Lung (tissue), 12 donors: ENCODE data around the gene FOXJ3. TPM values are rescaled to one million over a fixed set of nuclear protein-coding genes. Genes with fewer than 3 reads are reported as not detected.

Experiments used
- ATAC-seq: fragments of 200-7000 bp; cut with Tn5 transposase; one replicate; pipeline ENCODE4 v1.9.1; 2020; ENCODE audit warnings: moderate number of reproducible peaks; ENCODE audit not compliant: insufficient read depth, low FRiP score
- DNase-seq, 3 donors: peaks; one replicate each; pipeline ENCODE4 v3.0.0-alpha.2; 2013 to 2017
- H3K27ac ChIP-seq, 2 donors: one replicate each; pipeline ENCODE4 v1.5.1; 2013; ENCODE audit warnings: mild to moderate bottlenecking in 2 of 2, moderate library complexity in 2 of 2, control low read depth in 1 of 2, inconsistent platforms in 1 of 2, low read depth in 1 of 2, low read length in 1 of 2
- H3K27me3 ChIP-seq, 3 donors: one replicate each; pipeline ENCODE4 v1.5.1; 2013; ENCODE audit warnings: low read length in 2 of 3; ENCODE audit not compliant: control insufficient read depth in 3 of 3, insufficient read depth in 3 of 3
- H3K36me3 ChIP-seq, 4 donors: one replicate each; pipeline ENCODE4 v1.5.1; 2013; ENCODE audit warnings: low read length in 4 of 4, mild to moderate bottlenecking in 1 of 4, moderate library complexity in 1 of 4; ENCODE audit not compliant: control insufficient read depth in 4 of 4, insufficient read depth in 4 of 4
- H3K4me1 ChIP-seq, 5 donors: one replicate each; pipeline ENCODE4 v1.5.1; 2013; ENCODE audit warnings: low read length in 5 of 5, mild to moderate bottlenecking in 2 of 5, moderate library complexity in 1 of 5; ENCODE audit not compliant: control insufficient read depth in 5 of 5, insufficient read depth in 5 of 5
- H3K4me3 ChIP-seq: one replicate; pipeline ENCODE4 v1.5.1; 2013; ENCODE audit warnings: mild to moderate bottlenecking, control low read depth, moderate library complexity
- H3K9ac ChIP-seq, 2 donors: one replicate each; pipeline ENCODE4 v1.5.1; 2013; ENCODE audit warnings: low read length in 2 of 2, control low read depth in 1 of 2; ENCODE audit not compliant: insufficient read depth in 1 of 2
- H3K9me3 ChIP-seq, 4 donors: one replicate each; pipeline ENCODE4 v1.5.1; 2013; ENCODE audit warnings: low read length in 3 of 4, mild to moderate bottlenecking in 1 of 4, moderate library complexity in 1 of 4; ENCODE audit not compliant: control insufficient read depth in 4 of 4, insufficient read depth in 3 of 4
- CTCF ChIP-seq: IDR thresholded peaks from 2 replicates; pipeline ENCODE4 v1.5.1; 2012; ENCODE audit warnings: mild to moderate bottlenecking; ENCODE audit errors: control extremely low read depth, extremely low read depth
- WGBS, 2 donors: extraction: QIAGEN DNeasy Blood & Tissue Kit; methylation state at CpG; one replicate each; pipeline ENCODE4 v1.1.7; 2013; 5-methylcytosine and 5-hydroxymethylcytosine counted together
- polyA plus RNA-seq, 2 donors: library from polyadenylated mRNA; stranded (reverse); fragments of 200-250 nt; gene quantifications; one replicate each; pipeline ENCODE4 v1.2.1, GENCODE V29; 2013
- total RNA-seq, 2 donors: library from RNA; depleted of rRNA in 1 of 2; stranded (reverse); fragments of >200 nt in 1 of 2; gene quantifications; one replicate each; pipeline ENCODE4 v1.2.1, GENCODE V29; 2014 to 2021
- donor health status: control.
- donor health status: control.
- donor health status: Bipolar disorder and iron deficiency.
- donor health status: healthy.
- donor health status: DM: yes; HTN: yes; CAD: no.

The FOXJ3 gene
- total and polyA plus RNA-seq, 4 donors: 11.9 to 106 (median 26.6) TPM

- DNase-seq (no peak), ATAC-seq (no peak)
- TF ChIP-seq CTCF: no peak
- 60 to 68% methylated on average over 1 of the region's 1 CpG for WGBS, 2 donors
- no peak overlapping the region for H3K4me3 ChIP-seq
- H3K27ac ChIP-seq: no peak overlapping the region
- no peaks in the 10 kb centered on the region for H3K27me3 ChIP-seq
- H3K4me1 ChIP-seq: peaks cover 0 to 41% (median 22%) of the 10 kb centered on the region in 5 donors
- no peak overlapping the region for H3K9ac ChIP-seq
- no peaks in the 10 kb centered on the region for H3K9me3 ChIP-seq
- H3K36me3 ChIP-seq: no peaks in the 10 kb centered on the region
Measured at GRCh38 chr1:42168391-42168670, 166.7 kb downstream of the FOXJ3 start.

- ATAC-seq: no peak
- 90 to 91% methylated on average over 21 of the region's 21 CpGs for WGBS, 2 donors
- Histone ChIP-seq H3K27ac (no peak overlapping the region), H3K27me3 (no peaks in the 10 kb centered on the region), H3K4me3 (no peak overlapping the region), H3K4me1 (peaks cover 0 to 37% (median 22%) of the 10 kb centered on the region in 5 donors), H3K36me3 (no peaks in the 10 kb centered on the region), H3K9me3 (no peaks in the 10 kb centered on the region), H3K9ac (no peak overlapping the region)
- DNase-seq: no peak
- TF ChIP-seq CTCF: no peak
Measured at GRCh38 chr1:42167611-42168390, 167.2 kb downstream of the FOXJ3 start.

- peaks cover 0 to 18% (median 12%) of the 10 kb centered on the region in 5 donors for H3K4me1 ChIP-seq
- no peaks in the 10 kb centered on the region for H3K27me3 ChIP-seq
- H3K27ac ChIP-seq: no peak overlapping the region
- peak; percentile 75 to 88 (median 88) for DNase-seq
- no peak for TF ChIP-seq CTCF
- 40 to 70% methylated on average over 12 of the region's 12 CpGs for WGBS, 2 donors
- H3K36me3 ChIP-seq: no peaks in the 10 kb centered on the region
- H3K9me3 ChIP-seq: peaks cover 0 to 5% (median 1%) of the 10 kb centered on the region in 4 donors
- no peak overlapping the region for H3K4me3 ChIP-seq
- peak; percentile 84 for ATAC-seq
- H3K9ac ChIP-seq: no peak overlapping the region
Measured at GRCh38 chr1:42165511-42166210, 169.4 kb downstream of the FOXJ3 start.
